Neural progenitor cell (in vitro differentiated cells): ENCODE data around the gene CTTN. TPM values are rescaled to one million over a fixed set of nuclear protein-coding genes. Genes with fewer than 3 reads are reported as not detected.

Experiments used
- DNase-seq: peaks from one replicate; pipeline ENCODE4 v3.0.0-alpha.2; 2016; ENCODE audit warnings: low spot score
- H2AFZ ChIP-seq: fragments of 200-600 bp; sonication (generic); replicated peaks from 2 replicates; pipeline ENCODE4 v1.6.1; 2016; ENCODE audit warnings: antibody characterized with exemption
- H3F3A ChIP-seq: fragments of 200-600 bp; sonication (generic); 2 replicates; pipeline ENCODE4 v1.6.1; 2016; ENCODE audit warnings: antibody characterized with exemption, low read depth
- H3K27ac ChIP-seq: fragments of 200-600 bp; sonication (generic); 2 replicates; pipeline ENCODE4 v1.5.1; 2016; ENCODE audit warnings: mild to moderate bottlenecking
- H3K27me3 ChIP-seq: fragments of 200-600 bp; sonication (generic); 2 replicates; pipeline ENCODE4 v1.6.1; 2016; ENCODE audit warnings: mild to moderate bottlenecking, moderate library complexity
- H3K36me3 ChIP-seq: fragments of 200-600 bp; sonication (generic); 2 replicates; pipeline ENCODE4 v1.5.1; 2016
- H3K4me1 ChIP-seq: fragments of 200-600 bp; sonication (generic); 2 replicates; pipeline ENCODE4 v1.6.1; 2016; ENCODE audit warnings: mixed run types
- H3K4me2 ChIP-seq: fragments of 200-600 bp; sonication (generic); 2 replicates; pipeline ENCODE4 v1.6.1; 2016
- H3K4me3 ChIP-seq: fragments of 200-600 bp; sonication (generic); 2 replicates; pipeline ENCODE4 v1.5.1; 2016
- H3K79me2 ChIP-seq: fragments of 200-600 bp; sonication (generic); 2 replicates; pipeline ENCODE4 v1.6.1; 2016; ENCODE audit warnings: low read depth
- H3K9ac ChIP-seq: fragments of 200-600 bp; sonication (generic); 2 replicates; pipeline ENCODE4 v1.6.1; 2016
- H3K9me3 ChIP-seq: fragments of 200-600 bp; sonication (generic); 2 replicates; pipeline ENCODE4 v1.5.1; 2016; ENCODE audit warnings: low read depth
- H4K20me1 ChIP-seq: fragments of 200-600 bp; sonication (generic); 2 replicates; pipeline ENCODE4 v1.6.1; 2016; ENCODE audit warnings: low read depth
- H3K27ac Mint-ChIP-seq: 3 replicates; pipeline ENCODE4 v1.8.0; 2021; ENCODE audit warnings: mixed read lengths
- H3K27me3 Mint-ChIP-seq: 2 replicates; pipeline ENCODE4 v1.8.0; 2022; ENCODE audit warnings: low read depth, mild to moderate bottlenecking, inconsistent platforms, moderate library complexity, mixed read lengths; ENCODE audit not compliant: insufficient read depth
- H3K36me3 Mint-ChIP-seq: 3 replicates; pipeline ENCODE4 v1.8.0; 2021; ENCODE audit warnings: mixed read lengths
- H3K4me1 Mint-ChIP-seq: 3 replicates; pipeline ENCODE4 v1.8.0; 2021; ENCODE audit warnings: mixed read lengths
- H3K4me3 Mint-ChIP-seq: 3 replicates; pipeline ENCODE4 v1.8.0; 2021; ENCODE audit warnings: mild to moderate bottlenecking, moderate library complexity, mixed read lengths
- H3K9me3 Mint-ChIP-seq: 3 replicates; pipeline ENCODE4 v1.8.0; 2020; ENCODE audit warnings: mixed read lengths
- CTCF ChIP-seq: fragments of 200-600 bp; sonication (generic); IDR thresholded peaks from 2 replicates; pipeline ENCODE4 v1.5.1; 2017; ENCODE audit warnings: antibody characterized with exemption, mild to moderate bottlenecking
- EZH2 ChIP-seq: fragments of 200-600 bp; sonication (generic); IDR thresholded peaks from 2 replicates; pipeline ENCODE4 v1.6.1; 2017; ENCODE audit warnings: antibody characterized with exemption, mild to moderate bottlenecking, moderate library complexity
- EZH2phosphoT487 ChIP-seq: fragments of 200-600 bp; sonication (generic); IDR thresholded peaks from 2 replicates; pipeline ENCODE4 v1.6.1; 2017; ENCODE audit warnings: antibody characterized with exemption
- total RNA-seq: library from RNA; depleted of rRNA; stranded (reverse); fragments of >200 nt; gene quantifications from 2 replicates; pipeline ENCODE4 v1.2.3, GENCODE V29; 2015; ENCODE audit warnings: low replicate concordance

CTTN gene
- total RNA-seq, 1 donor from 2014 or later = 200 TPM

DNA sequence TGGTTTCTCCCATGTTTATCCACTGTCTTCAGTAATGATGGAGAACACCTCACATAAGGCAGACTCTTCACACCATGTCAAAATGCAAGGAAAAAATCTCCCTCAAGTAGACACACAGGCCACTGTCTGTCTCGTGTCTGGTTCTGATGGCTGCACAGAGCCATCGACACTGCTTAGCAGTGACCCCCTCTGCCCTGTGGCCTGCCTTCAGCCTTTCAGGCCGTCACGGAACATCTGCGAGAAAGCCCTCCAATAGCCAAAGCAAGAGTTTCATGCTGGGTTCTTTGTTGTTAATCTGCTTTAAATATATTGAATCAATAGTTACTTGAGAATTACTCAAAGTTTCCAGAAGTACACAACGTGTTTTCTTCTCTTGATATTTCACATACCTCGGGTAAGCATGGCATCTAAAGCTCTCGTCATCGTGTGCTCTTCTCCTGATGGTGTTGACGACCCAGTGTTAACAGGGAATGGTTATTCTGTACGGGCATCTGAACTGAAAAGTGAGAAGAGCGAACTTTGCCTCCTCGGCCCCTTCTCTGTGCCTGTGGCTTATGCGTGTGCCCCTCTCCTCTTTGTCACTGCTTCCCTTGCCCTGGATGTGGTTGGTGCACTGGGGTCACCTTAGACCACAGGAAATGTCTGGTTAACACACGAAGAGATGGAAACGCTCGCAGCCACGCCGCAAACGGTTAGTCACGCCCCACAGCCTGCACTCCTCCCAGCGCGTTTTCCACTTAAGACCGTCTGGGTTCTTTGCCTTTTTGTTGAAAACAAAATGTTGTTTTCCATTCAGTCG, 33.4 kb upstream of the CTTN start:
- Histone ChIP-seq H3K9me3 (no peaks in the 10 kb centered on the region), H3K27me3 (no peaks in the 10 kb centered on the region), H3K9ac (no peak overlapping the region), H3F3A (no peaks in the 10 kb centered on the region), H3K27ac (no peak overlapping the region), H3K36me3 (no peaks in the 10 kb centered on the region), H3K79me2 (peaks cover 3% of the 10 kb centered on the region), H2AFZ (no peak overlapping the region), H4K20me1 (no peaks in the 10 kb centered on the region), H3K4me1 (no peaks in the 10 kb centered on the region), H3K4me3 (no peak overlapping the region), H3K4me2 (no peak overlapping the region)
- TF ChIP-seq EZH2phosphoT487 (no peak), EZH2 (no peak), CTCF (no peak)
- Mint-ChIP-seq H3K36me3 (peaks cover 27% of the 10 kb centered on the region), H3K4me1 (peaks cover 10% of the 10 kb centered on the region), H3K27me3 (no peaks in the 10 kb centered on the region), H3K4me3 (no peak overlapping the region), H3K9me3 (peaks cover under 1% of the 10 kb centered on the region), H3K27ac (no peak overlapping the region)
- DNase-seq = no peak

DNA sequence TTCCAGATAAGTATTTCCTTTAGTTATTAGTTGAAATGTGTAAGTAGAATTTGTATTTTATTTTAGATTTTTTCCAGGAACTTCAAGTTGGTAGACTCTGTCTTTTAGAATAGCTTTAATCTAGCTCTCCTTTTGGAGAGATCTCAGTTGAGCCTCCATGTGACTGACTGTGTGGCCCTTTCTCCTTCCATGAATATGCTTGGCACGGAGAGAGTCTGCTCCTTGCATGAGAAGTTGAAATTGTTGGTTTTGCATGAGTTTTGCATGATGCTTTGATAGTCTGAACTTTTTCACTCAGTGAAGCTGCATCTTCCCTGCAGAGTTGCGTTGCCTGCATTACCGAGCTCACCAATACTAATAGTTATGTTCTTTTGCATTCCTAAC, 32.8 kb upstream of the CTTN start:
- no peaks in the 10 kb centered on the region for H3F3A ChIP-seq
- DNase-seq = no peak
- H4K20me1 ChIP-seq = no peaks in the 10 kb centered on the region
- H3K27ac ChIP-seq = no peak overlapping the region
- H3K27me3 ChIP-seq = no peaks in the 10 kb centered on the region
- peaks cover 30% of the 10 kb centered on the region for H3K36me3 Mint-ChIP-seq
- H3K4me3 ChIP-seq = no peak overlapping the region
- H3K27ac Mint-ChIP-seq = no peak overlapping the region
- no peaks in the 10 kb centered on the region for H3K4me1 ChIP-seq
- H3K4me3 Mint-ChIP-seq = no peak overlapping the region
- no peaks in the 10 kb centered on the region for H3K27me3 Mint-ChIP-seq
- H3K9ac ChIP-seq = no peak overlapping the region
- H3K36me3 ChIP-seq = no peaks in the 10 kb centered on the region
- no peak overlapping the region for H2AFZ ChIP-seq
- no peaks in the 10 kb centered on the region for H3K9me3 ChIP-seq
- peaks cover 8% of the 10 kb centered on the region for H3K79me2 ChIP-seq
- H3K9me3 Mint-ChIP-seq = peaks cover 3% of the 10 kb centered on the region
- H3K4me1 Mint-ChIP-seq = peaks cover 10% of the 10 kb centered on the region
- TF ChIP-seq EZH2 (no peak), EZH2phosphoT487 (no peak), CTCF (no peak)
- H3K4me2 ChIP-seq = no peak overlapping the region

GRCh38 chr11:70367071-70367470, 31.3 kb upstream of the CTTN start:
- H3K36me3 Mint-ChIP-seq = peaks cover 31% of the 10 kb centered on the region
- no peak overlapping the region for H3K4me3 Mint-ChIP-seq
- no peaks in the 10 kb centered on the region for H3K27me3 Mint-ChIP-seq
- Histone ChIP-seq H2AFZ (no peak overlapping the region), H3K79me2 (peaks cover 17% of the 10 kb centered on the region), H3K36me3 (no peaks in the 10 kb centered on the region), H4K20me1 (no peaks in the 10 kb centered on the region), H3K4me2 (no peak overlapping the region), H3K27me3 (no peaks in the 10 kb centered on the region), H3K9ac (no peak overlapping the region), H3K9me3 (no peaks in the 10 kb centered on the region), H3F3A (no peaks in the 10 kb centered on the region), H3K4me1 (no peaks in the 10 kb centered on the region), H3K27ac (no peak overlapping the region), H3K4me3 (no peak overlapping the region)
- peaks cover 7% of the 10 kb centered on the region for H3K9me3 Mint-ChIP-seq
- DNase-seq = no peak
- TF ChIP-seq EZH2phosphoT487 (no peak), EZH2 (no peak), CTCF (no peak)
- H3K4me1 Mint-ChIP-seq = peaks cover 10% of the 10 kb centered on the region
- H3K27ac Mint-ChIP-seq = no peak overlapping the region
